HEK293T (cell line): ENCODE results near the gene AKT3.

Source experiments
- ARNT ChIP-seq: fragments of 450-650 bp; IDR thresholded peaks from 2 replicates; pipeline ENCODE4 v1.6.1; 2017; ENCODE audit warnings: mild to moderate bottlenecking
- BHLHE40 ChIP-seq: fragments of 450-650 bp; IDR thresholded peaks from 2 replicates; pipeline ENCODE4 v1.6.1; 2016; ENCODE audit warnings: mild to moderate bottlenecking, moderate library complexity, borderline replicate concordance
- CTBP1 ChIP-seq: fragments of 450-650 bp; IDR thresholded peaks from 2 replicates; pipeline ENCODE4 v1.6.1; 2016; ENCODE audit warnings: borderline replicate concordance
- ELF4 ChIP-seq: fragments of 450-650 bp; IDR thresholded peaks from 2 replicates; pipeline ENCODE4 v1.6.1; 2017; ENCODE audit warnings: antibody characterized with exemption
- FOXA1 ChIP-seq: fragments of 450-650 bp; IDR thresholded peaks from 2 replicates; pipeline ENCODE4 v1.6.1; 2016; ENCODE audit warnings: mild to moderate bottlenecking
- FOXK2 ChIP-seq: fragments of 450-650 bp; IDR thresholded peaks from 2 replicates; pipeline ENCODE4 v1.6.1; 2016; ENCODE audit warnings: mild to moderate bottlenecking
- FOXM1 ChIP-seq: fragments of 450-650 bp; IDR thresholded peaks from 2 replicates; pipeline ENCODE4 v1.6.1; 2017; ENCODE audit warnings: mild to moderate bottlenecking, borderline replicate concordance
- HDGF ChIP-seq: fragments of 450-650 bp; IDR thresholded peaks from 2 replicates; pipeline ENCODE4 v1.6.1; 2017; ENCODE audit warnings: antibody characterized with exemption, borderline replicate concordance
- L3MBTL2 ChIP-seq: fragments of 450-650 bp; conservative IDR thresholded peaks from 2 replicates; pipeline ENCODE4 v1.6.1; 2016; ENCODE audit warnings: mild to moderate bottlenecking
- NFRKB ChIP-seq: fragments of 450-650 bp; IDR thresholded peaks from 2 replicates; pipeline ENCODE4 v1.6.1; 2016; ENCODE audit warnings: mild to moderate bottlenecking, moderate library complexity
- PKNOX1 ChIP-seq: fragments of 450-650 bp; IDR thresholded peaks from 2 replicates; pipeline ENCODE4 v1.6.1; 2016
- SP1 ChIP-seq: fragments of 450-650 bp; IDR thresholded peaks from 2 replicates; pipeline ENCODE4 v1.6.1; 2017
- TARDBP ChIP-seq: fragments of 450-650 bp; IDR thresholded peaks from 2 replicates; pipeline ENCODE4 v1.6.1; 2016
- ZNF384 ChIP-seq: fragments of 450-650 bp; IDR thresholded peaks from 2 replicates; pipeline ENCODE4 v1.6.1; 2016

- no peak for TF ChIP-seq BHLHE40
- no peak for TF ChIP-seq FOXK2
- no peak for TF ChIP-seq CTBP1
- TF ChIP-seq SP1 = no peak
- TF ChIP-seq FOXM1 = no peak
- no peak for TF ChIP-seq ARNT
- TF ChIP-seq ZNF384 = no peak
- no peak for TF ChIP-seq ELF4
- TF ChIP-seq TARDBP = no peak
- TF ChIP-seq FOXA1 = no peak
- no peak for TF ChIP-seq HDGF
- no peak for TF ChIP-seq PKNOX1
- no peak for TF ChIP-seq NFRKB
- no peak for TF ChIP-seq L3MBTL2
Observed at GRCh38 chr1:243821177-243821680, 28.8 kb downstream of the AKT3 start.
